ENCODE data around the gene GIT2.
"Not testable (repeated sequence)": the region's sequence is repeated elsewhere in the genome, so short reads cannot be mapped to it uniquely, and the experiment has no call there.

The GIT2 gene

DNA sequence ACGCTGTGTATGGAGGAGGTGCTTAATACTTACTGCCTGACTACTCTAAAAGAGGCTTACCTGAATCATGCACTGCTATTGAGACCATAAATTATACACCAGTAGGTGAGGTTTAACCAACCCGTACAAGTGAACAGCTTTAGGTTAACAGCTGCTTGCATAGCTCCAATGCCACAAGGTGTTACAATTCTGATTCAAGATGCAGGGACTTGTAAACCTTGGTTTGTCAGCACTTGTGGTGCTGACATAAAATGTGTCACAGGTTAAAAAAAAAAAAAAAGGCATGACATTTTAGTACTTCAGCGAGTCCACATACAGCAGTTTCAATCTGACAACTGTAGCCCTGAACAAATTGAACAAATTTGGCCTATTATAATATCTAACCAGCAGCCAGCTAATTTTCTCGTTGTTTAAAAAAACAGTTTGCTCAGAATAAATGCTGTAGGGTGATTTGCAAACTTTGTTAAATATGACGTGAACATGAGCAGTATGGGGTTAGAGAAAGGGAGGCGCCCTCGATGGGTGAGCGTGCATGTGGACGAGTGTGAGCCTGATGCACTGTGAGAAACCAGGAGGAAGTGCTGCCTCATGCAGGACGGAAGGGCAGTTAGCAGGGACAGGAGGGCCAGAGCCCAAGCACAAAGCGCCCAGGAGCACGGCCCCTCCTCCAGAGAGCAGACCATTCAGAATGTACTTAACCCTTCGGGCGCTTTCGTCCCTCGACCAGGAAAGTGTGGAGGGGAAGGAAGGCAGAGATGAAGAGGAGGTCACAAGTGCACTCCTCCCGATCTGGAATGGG, 51.4 kb downstream of the GIT2 start:
- no peak for DNase-seq

DNA sequence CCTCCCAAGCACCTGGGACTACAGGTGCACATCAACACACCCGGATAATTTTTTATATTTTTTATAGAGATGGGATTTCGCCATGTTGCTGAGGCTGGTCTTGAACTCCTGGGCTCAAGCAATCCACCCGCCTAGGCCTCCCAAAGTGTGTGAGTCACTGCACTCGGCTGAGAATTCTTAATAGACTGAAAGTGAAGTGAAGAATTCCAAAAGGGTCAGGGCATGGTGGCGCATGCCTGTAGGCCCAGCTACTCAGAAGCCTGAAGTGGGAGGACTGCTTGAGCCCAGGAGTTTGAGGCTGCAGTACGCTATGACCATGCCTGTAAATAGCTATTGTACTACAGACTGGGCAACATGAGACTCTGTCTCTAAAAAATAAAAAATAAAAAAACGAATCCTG, 52.4 kb downstream of the GIT2 start:
- DNase-seq, result no peak

DNA sequence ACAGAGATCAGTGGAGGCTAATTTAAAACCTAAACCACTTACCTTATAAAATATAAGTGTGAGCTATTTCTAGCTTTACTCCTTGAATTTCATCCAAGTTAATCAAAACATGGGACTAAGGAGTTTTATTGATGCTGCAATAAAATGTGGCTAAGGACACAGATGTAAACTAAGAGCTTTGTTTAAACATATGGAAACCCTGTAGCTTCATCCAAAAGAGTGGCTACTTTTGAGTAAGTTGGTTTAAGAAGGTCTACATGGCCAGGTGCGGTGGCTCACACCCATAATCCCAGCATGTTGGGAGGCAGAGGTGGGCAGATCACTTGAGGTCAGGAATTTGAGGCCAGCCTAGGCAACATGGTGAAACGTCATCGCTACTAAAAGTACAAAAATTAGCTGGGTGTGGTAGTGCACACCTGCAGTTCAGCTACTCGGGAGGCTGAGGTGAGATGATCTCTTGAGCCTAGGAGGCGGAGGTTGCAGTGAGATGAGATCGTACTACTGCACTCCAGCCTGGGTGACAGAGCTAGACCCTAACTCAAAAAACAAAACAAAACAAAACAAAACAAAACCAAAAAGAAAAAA, 55.7 kb downstream of the GIT2 start:
- DNase-seq, result no peak

DNA sequence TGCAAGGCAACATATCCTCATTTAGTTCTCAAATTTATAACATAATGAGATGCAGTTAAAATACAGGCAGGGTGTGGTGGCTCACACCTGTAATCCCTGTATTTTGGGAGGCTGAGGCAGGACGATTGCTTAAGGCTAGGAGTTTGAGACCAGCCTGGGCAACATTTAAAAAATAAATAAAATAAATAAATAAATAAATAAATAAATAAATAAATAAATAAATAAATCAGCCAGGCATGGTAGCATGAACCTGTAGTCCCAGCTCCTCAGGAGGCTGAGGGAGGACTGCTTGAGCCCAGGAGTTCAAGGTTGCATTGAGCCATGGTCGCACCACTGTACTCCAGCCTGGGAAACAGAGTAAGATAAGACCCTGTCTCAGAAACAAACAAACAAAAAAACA, 56.7 kb downstream of the GIT2 start:
- DNase-seq, result no peak

DNA sequence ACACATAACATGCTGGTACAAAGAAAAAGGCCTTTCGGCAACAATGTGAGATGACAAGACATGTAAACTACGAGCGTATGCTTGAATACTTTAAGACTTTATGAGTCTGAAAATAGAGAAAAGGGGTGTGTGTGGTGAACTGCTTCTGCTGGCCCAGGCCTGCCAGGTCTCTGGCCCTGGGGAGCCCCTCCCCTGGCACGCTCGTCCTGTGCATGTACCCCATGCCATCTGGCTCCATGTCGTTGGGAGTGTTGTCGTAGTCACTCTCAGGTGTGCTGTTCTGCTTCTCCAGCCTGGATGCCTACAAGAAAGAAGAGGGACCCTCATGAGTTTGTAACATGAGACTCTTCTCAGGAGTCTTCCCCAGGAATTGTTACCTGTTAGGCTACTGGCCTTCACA, 57.2 kb downstream of the GIT2 start:
- no peak for DNase-seq

DNA sequence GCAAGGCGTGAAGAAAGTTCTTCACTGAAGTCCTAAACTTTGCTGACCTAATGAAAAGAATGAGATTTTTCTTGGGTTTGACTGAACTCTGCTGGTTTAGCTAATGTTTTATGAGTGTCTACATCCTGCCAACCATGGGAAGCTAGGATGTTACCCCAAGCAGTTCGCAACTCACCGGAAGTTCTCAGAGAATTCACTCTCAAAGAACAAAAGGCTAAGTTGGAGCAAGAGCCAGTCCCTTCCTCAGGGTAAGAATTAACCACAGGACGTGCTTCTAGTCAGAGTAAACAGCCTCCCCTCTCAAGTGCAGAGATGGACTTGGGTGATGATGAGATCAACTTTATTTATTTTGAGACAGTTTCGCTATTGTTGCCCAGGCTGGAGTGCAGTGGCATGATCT, 58.8 kb downstream of the GIT2 start:
- DNase-seq, result no peak

DNA sequence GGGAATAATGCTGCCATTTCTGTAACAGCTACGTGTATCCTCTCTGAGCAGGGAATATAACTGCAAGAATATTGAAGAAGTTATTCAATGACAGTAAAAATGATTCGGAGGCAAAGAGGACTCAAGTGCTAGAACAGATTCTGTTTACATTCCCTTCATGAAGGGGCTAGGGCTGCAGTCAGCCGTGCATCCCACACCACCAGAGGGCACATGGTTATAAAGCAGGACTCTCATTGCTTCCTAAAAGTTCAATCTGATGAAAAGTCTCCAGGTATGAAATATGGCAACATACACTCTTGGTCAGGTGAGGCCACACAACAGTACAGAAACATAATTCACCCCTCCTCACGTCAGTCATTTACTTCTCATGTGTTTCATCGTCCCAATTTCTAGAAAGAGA, 62.1 kb downstream of the GIT2 start:
- peak in 1 of 5 donors; percentile 5 for DNase-seq

DNA sequence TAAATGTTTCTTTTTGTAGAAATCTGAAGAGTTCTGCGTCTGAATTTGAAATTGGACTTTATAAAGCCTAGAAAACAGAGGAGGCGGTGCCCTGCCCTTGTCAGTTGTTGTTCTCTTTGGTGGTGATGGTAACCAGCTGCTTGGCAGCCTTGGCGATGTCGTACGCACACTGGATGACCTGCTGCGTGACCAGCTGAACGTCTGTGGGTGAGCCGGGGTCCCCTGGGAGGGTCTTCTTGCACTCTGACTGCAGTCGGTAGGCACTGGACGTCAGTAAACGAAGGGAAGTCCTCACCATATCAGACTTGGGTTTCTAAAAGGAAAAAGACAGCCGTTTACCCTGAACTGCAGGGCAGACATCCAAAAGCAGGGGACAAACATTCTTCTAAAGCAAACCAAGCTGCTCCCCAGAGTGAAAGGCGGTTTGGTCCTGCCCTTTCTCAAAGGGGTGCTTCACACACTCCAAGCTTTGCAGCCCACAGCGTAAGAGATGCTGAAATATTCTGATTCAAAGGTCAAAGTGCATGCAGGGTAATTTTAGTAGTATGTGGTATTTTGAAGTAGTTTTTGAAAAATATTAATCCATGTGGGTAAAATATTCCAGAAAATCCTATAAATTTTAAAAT, 63.2 kb downstream of the GIT2 start:
- DNase-seq, result no peak

DNA sequence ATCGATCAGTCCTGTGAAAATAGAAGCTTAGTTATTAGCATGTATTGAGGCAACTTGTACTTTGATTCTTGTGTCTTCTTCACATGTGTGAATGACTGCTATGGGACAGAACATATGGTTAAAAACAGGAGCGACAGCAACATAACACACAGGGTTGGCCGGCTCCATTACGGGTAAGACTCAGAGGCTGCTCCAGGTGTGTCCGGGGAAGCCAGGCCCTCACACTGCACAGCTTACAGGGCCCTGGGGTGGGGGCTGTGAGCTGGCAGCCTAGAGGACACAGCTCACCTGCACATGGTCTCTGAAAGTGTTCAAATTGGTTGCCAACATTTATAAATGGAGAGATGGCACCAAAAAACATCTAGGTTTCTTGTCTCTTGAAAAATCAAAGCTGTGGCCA, 65.0 kb downstream of the GIT2 start:
- DNase-seq, result no peak

DNA sequence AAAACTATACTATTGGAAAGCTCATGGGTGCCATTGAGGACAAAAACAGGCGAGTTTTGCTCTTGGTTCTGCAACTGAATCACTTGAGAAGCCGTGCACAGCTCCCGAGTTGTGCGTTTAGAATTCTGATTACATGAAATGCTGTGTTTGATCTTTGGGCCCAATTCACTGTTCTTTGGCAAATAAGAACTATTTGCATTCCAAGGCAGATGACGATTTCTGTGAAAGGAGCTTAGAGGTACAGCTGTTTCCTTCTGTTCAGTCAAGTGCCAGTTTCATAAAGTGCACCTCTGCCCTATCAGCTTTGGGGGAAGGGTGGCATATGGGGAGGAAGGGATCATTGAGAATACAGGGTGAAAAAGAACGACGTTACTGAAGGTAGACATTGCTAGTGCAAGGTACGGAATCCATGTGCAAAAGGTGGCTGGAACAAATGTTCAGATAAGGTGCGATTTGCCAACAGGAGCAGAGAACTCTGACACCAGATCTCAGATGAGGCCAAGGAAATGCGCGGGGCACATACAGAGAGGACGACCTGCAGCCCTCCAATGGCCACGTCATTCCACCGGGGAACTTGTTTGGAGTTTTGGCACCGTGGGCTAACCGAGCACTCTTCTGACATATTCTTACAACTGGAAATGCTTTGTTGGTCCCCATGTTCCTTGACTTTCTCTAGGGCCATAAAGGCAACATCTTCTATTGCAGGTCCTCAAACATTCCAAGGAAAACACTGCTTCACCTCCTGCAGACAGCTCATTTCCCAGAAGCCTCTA, 66.0 kb downstream of the GIT2 start:
- DNase-seq, result no peak

DNA sequence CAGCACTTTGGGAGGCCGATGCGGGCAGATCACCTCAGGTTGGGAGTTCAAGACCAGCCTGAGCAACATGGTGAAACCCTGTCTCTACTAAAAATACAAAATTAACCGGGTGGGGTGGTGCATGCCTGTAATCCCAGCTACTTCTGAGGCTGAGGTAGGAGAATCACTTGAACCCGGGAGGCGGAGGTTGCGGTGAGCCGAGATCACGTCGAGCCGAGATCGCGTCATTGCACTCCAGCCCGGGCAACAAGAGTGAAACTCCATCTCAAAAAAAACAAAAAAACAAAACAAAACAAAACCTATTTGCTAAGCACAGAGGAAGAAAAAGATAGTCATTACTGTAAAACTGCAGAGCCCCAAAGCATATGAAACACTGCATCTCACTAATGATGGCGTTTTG, 66.8 kb downstream of the GIT2 start:
- not testable (repeated sequence) for DNase-seq

DNA sequence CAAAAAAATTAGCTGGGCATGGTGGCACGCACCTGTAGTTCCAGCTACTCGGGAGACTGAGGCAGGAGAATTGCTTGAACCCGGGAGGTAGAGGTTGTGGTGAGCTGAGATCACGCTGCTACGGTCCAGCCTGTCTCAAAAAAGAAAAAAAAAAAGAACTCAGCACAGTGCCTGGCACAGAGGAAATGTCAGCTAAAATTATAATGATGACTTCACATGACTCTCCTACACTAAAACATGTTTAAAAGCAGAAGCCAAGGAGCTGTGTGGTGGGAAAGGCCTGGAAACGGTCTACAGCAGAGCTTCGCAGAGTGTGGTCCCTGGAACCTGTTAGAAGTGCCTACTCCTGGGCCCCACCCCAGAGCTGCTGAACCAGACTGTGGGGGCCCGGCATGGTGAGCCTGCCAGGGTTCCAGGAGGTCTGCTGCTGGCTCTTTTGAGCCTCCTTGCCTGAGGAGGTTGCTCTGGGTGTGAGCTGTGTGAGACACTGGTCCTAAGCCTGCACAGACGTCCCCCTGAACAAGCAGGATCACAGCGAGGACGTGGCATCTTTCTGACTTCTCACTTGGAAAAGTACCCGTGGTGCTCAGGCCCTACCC, 68.0 kb downstream of the GIT2 start:
- DNase-seq, result no peak

DNA sequence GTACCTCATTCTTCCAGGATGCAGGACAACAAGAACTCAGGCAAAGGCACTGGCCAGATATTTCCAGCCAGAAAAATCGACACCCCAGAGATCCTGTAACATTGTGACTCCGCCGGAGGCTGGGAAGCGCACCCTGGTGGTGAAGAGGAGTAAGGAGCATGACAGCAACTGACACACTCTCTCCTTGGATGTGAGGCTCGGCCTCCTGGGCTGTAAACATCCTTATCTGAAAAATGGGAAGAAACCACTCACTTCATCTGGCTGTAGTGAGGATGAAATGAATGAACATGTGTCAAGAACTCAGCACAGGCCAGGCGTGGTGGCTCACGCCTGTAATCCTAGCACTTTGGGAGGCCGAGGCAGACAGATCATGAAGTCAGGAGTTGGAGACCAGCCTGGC, 68.5 kb downstream of the GIT2 start:
- peak in 3 of 5 donors; percentile 17 to 30 (median 22) for DNase-seq

DNA sequence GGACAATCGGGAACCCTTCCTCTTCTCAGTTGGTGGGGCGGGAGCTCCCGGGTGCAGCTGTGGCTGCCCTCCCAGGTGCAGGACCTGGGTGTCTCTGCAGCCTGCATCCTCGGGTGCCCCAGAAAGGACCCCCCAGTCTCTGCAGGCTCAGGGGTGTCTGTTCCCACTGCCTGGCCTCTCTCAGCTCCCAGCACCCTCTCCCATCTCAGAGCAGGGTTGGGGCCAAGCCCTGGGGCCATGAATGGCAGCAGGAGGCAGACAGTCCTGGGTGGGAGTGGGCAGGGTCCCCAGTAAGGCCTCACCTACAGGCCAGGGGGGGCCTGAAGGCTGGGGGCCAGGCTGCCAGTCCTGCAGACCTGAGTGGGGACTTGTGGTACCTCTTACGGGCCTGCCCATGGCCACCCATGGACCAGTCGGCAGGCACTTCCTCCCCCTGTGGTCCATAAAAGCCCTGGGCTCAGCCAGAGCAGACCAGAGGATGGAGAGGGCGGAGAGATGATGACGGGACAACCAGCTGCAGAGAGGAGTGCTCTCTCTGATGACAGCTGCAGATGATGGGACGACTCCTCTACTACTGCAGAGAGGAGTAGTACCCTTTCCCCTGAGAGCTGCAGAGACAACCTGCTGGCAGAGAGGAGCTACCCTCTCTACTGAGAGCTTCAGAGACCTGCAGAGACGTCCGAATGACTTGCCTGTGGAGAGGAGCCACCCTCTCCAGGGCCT, 69.5 kb downstream of the GIT2 start:
- DNase-seq, result no peak

DNA sequence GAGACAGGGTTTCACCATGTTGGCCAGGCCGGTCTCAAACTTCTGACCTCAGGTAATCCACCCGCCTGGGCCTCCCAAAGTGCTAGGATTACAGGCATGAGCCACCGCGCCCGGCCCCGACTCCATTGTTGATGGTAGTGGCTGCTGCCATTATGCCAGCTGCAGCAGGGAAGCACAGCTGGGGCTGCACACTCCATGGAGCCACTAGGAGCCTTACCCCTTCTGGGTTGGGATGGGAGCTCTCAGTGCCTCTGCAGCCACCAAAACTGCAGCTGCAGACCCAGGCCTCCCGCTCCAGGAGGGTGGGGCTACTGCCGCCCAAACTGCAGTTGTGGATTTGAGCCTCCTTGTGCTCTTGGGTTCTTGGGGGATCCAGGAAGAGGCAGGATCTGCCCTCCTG, 70.2 kb downstream of the GIT2 start:
- no peak for DNase-seq

DNA sequence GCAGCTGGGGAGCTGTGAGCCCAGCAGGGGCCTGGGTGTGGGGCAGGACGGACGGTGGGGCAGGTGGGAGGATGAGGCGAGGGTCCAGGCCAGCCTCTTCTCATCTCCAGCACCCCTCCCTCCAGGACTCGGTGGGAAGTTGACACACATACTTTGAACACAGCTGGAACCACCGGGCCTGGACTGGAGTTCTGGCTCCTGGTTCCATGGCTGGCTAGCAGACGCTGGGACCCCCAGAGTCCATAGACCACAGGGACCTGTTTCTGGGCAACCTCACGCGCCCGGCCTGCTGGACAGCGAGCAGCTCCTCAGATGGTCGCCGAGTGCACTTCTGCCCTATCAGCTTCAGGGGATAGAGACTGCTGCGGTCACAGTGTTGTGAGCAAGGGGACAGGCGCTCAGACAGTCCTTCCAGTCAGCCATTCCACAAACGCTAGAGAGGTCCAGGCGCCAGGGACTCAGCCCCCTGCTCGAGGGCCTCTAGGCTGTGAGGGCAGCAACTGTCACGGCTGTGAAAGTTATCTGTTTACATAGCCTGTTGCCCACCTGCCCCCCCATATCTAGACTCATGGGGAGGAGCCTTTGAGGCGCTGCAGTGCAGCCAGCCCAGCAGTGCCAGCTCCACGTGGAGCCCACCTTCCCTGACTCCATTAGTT, 70.9 kb downstream of the GIT2 start:
- DNase-seq, result no peak

DNA sequence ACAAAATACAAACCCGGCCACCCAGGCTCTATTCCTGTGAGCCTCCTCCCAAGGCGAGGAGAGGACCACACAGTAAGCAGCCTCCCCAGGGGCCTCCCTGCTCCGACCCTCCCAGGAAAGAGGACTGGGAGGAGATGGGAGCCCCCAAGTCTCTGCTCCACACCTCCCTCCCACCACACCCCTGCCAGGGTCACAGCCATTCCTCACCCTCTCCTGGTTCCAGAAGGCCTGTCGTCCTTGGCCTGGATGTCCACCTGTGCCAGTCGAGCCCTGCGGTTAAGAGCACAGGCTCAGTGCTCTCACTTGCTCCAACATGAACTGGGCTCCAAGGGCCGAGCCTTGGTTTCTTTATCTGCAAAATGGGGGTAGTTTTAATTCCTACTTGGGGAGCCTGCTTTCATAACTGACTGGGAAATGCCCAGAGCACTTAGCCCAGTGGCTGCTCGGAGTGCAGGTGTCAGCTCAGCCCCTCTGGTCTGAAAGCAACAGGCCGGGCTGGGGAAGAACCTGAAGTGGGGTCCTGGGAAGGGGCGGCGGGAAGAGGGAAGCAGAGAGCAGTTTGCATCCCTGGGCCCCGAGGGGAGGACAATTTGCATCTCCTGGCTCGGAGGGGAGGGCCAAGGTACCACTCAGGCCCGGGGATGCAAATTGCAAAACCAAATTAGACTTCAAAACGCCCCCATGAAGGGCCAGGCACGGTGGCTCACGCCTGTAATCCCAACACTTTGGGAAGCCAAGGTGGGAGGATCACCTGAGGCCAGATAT, 72.5 kb downstream of the GIT2 start:
- DNase-seq, result no peak

DNA sequence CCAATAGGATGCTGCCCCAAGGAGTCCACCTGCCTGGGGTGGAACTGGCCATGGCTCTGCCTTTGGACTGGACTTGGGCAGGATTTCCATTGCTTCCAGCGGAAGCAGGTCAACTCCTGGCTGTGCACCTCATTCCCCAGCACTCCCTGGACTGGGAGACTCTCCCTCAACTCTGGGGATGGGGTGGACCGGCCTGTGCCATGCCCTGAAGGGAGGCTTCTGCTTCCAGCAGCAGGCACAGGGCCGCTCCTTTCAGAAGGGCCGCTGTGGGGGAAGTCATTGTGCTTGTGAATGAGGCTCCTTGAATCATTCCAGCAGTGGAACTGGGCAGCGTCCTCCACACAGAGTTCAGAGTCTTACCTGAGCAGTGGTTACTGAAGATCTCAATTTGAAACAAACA, 73.1 kb downstream of the GIT2 start:
- DNase-seq, result no peak

DNA sequence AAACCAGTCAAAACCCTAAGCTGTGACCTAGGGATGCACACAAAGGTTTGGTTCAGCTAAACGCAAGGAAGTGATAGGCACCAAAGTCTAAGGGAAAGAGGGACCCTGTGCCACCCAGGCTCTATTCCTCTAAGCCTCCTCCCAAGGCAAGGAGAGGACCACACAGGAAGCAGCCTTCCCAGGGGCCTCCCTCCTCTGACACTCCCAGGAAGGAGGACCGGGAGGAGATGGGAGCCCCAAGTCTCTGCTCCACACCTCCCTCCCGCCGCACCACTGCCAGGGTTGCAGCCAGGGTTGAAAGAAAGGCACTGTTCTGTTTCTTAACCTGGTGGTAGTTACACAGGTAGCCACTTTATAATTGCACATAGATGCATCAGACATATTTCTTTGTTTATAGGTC, 74.2 kb downstream of the GIT2 start:
- no peak for DNase-seq

DNA sequence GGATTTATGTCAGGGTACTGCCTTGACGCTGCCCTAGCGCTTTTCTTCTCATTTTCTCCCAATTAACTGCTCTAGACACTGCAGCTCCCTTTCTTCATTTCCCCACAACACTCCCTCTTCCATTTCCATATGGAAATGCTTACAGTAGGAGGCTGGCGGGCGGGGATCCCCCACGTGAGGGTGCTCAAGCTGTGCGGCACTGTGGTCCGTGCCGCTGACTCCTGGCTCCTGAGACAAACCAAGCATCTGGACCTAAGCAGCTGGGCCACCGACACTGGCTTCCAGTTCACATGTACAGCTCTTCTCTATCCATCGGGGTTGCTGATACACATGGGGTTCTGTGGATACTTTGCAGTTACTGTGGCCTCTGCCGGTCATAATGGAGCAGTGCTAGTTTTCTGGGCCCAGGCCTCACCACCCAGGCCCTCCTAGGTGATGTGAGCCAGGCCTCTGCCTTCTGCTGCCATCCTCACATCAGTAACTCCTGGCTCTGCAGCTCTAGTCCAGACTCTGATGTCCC, 75.8 kb downstream of the GIT2 start:
- no peak for DNase-seq

DNA sequence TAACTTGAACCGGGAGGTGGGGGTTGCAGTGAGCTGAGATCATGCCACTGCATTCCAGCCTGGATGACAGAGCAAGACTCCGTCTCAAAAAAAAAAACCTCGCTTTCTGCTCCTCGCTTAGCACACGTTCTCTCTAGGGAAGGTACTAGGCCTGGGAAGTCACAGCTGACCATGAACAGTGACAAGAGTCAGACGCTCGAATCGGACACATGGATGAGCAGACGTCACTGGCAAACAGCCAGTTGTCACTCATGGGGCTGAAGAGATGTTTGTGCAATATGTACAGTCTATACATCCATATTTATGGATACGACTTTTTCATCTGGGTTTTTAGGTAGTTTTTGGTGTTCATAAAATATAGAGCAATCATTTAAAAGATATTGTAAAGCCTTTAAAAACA, 76.7 kb downstream of the GIT2 start:
- DNase-seq, result no peak
